Mucosa of descending colon (tissue), 3 donors: Measurements from ENCODE around the gene CACNA1F. TPM values are rescaled to one million over a fixed set of nuclear protein-coding genes. Genes with fewer than 3 reads are reported as not detected.
A peak's percentile ranks its signal among the peaks of the same experiment; 100 is the strongest.

Experiments
- ATAC-seq: fragments of 200-7000 bp; cut with Tn5 transposase; one replicate; pipeline ENCODE4 v1.9.1; 2020; ENCODE audit warnings: mild to moderate bottlenecking, moderate library complexity
- DNase-seq, 3 donors: peaks; one replicate each; pipeline ENCODE4 v3.0.0-alpha.2; 2020
- H3K36me3 ChIP-seq: fragments of 200-600 bp; one replicate; pipeline ENCODE4 v1.8.0; 2021; ENCODE audit warnings: low read depth, mild to moderate bottlenecking
- H3K4me1 ChIP-seq: fragments of 200-600 bp; one replicate; pipeline ENCODE4 v1.8.0; 2021; ENCODE audit warnings: low read depth, mild to moderate bottlenecking
- H3K4me3 ChIP-seq: fragments of 200-600 bp; one replicate; pipeline ENCODE4 v1.8.0; 2021; ENCODE audit warnings: mild to moderate bottlenecking
- H3K9me3 ChIP-seq: fragments of 200-600 bp; one replicate; pipeline ENCODE4 v1.8.0; 2021; ENCODE audit warnings: mild to moderate bottlenecking
- intact Hi-C, 2 donors: fragments of 100-400 bp; cut with DNase I in 1 of 2; cut with micrococcal nuclease in 1 of 2; formaldehyde crosslinking; loops; one replicate each; pipeline versions ENCODE4 v1.11.0 to v1.11.1; 2022; cut with DNase I, micrococcal nuclease
- total RNA-seq, 3 donors: library from RNA; stranded (reverse); fragmentation: NEBNext Ultra II Directional in 2 of 3; extraction: Animal tissue kit (Norgen Biotek cat#: 25700) in 2 of 3; gene quantifications; one replicate each; pipeline versions ENCODE4 v1.2.1 to v1.2.4, GENCODE V29; 2021 to 2023
- TF ChIP-seq, protein P1 (sequence below): fragments of 200-600 bp; IDR thresholded peaks from one replicate; pipeline ENCODE4 v1.8.0; 2022; ENCODE audit warnings: antibody characterized with exemption, mild to moderate bottlenecking
- donor health status: DM: no; HTN: no; CAD: no; lungs with moderate emphysema.
- donor health status: DM: no; HTN: no; CAD: no.
- donor health status: DM: no; HTN: yes; CAD: no.

The CACNA1F gene
- total RNA-seq, 3 donors from 2014 or later, result 0.70 to 3.0 (median 1.7) TPM

DNA sequence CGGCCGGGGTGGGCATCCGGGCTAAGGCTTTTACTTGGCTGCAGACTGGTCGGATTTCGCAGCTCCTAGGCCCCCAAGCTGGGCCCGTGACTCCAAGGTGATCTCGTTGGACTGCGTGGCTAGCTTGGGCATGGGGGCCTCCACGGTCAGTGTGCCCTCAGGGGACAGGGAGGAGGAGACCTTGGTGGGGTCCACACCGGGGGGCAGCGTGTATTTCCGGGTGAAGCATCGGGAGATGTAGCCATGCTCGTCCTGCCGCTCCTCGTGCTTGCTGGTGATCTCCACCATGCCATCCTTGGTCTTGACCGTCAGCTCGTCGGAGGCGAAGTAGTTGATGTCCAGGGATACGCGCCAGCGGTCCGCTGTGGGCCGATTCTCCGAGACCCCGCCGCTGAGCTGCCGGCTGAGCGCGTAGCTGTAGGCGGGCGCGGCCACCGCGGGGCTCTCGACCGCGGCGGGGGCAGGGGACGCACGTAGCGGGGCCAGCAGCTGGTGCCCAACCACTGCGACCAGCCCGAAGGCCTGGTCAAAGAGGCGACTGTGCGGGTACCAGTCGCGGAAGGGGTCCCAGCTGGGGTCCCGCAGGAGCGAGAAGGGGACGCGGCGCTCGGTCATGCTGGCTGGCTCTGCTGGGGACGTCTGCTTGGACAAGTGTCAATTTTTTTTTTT is 881 bp upstream of the CACNA1F start:
- TF ChIP-seq, protein P1, sequence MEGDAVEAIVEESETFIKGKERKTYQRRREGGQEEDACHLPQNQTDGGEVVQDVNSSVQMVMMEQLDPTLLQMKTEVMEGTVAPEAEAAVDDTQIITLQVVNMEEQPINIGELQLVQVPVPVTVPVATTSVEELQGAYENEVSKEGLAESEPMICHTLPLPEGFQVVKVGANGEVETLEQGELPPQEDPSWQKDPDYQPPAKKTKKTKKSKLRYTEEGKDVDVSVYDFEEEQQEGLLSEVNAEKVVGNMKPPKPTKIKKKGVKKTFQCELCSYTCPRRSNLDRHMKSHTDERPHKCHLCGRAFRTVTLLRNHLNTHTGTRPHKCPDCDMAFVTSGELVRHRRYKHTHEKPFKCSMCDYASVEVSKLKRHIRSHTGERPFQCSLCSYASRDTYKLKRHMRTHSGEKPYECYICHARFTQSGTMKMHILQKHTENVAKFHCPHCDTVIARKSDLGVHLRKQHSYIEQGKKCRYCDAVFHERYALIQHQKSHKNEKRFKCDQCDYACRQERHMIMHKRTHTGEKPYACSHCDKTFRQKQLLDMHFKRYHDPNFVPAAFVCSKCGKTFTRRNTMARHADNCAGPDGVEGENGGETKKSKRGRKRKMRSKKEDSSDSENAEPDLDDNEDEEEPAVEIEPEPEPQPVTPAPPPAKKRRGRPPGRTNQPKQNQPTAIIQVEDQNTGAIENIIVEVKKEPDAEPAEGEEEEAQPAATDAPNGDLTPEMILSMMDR, result no peak
- Histone ChIP-seq H3K9me3 (no peaks in the 10 kb centered on the region), H3K4me3 (no peak overlapping the region), H3K36me3 (no peaks in the 10 kb centered on the region), H3K4me1 (no peaks in the 10 kb centered on the region)
- intact Hi-C loops, result no loop called here
- DNase-seq, result no peak
- no peak for ATAC-seq

DNA sequence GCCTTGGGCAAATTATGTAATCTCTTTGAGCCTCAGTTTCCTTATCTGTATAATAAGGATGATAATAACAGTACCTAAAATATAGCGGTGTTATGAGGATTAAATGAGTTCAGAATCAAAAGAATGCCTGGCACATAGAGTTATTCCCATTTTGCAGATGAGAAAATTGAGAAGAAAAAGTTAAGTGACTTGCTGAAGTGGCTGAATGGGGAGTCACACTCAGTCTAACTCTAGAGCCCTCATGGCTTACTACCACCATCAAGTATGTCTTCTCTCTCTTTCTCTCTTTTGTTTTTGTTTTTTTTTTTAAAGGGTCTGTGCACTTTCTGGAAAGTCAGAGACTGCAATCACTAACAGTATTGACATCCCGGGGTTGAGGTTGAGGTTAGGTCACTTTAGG is 615 bp downstream of the CACNA1F start:
- ATAC-seq (no peak), DNase-seq (no peak)
- intact Hi-C loops, result no loop called here
- Histone ChIP-seq H3K9me3 (no peaks in the 10 kb centered on the region), H3K4me3 (no peak overlapping the region), H3K4me1 (no peaks in the 10 kb centered on the region), H3K36me3 (no peaks in the 10 kb centered on the region)
- TF ChIP-seq, protein P1, result no peak

DNA sequence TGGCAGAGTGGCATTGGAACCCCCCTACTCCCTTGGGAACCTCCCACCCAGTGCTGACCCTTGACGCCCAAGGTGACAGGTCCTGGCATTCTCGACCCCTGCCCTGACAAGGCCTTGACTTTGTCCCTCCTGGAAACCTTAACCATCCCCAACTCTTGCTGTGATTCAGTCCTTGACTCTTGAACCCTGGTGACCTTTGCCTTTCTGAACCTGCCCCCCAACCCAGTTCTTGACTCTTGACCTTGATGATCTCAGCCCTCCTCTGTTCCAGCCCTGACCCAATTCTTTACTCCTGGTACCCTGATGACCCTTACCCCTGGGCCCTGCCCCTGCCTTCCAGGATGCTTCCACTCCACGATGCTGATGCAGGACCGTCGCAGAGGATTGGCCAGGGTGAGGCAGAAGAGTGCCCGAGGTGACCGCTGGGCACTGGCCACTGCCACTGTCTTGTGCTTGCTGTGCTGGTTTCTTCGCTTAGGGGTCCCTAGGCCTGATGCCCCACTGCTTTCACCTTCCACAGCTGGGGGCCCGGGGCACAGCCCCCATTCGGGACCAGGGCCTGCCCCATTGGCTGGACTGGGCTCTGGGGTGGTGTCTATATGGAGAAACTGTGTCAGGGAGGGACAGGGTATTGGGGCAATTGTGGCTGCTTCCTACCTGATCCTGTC is 1.7 kb downstream of the CACNA1F start:
- ATAC-seq (no peak), DNase-seq (no peak)
- H3K36me3 ChIP-seq, result no peaks in the 10 kb centered on the region
- intact Hi-C loops, result no loop called here
- no peaks in the 10 kb centered on the region for H3K9me3 ChIP-seq
- TF ChIP-seq, protein P1, result no peak
- H3K4me1 ChIP-seq, result no peaks in the 10 kb centered on the region
- H3K4me3 ChIP-seq, result no peak overlapping the region

DNA sequence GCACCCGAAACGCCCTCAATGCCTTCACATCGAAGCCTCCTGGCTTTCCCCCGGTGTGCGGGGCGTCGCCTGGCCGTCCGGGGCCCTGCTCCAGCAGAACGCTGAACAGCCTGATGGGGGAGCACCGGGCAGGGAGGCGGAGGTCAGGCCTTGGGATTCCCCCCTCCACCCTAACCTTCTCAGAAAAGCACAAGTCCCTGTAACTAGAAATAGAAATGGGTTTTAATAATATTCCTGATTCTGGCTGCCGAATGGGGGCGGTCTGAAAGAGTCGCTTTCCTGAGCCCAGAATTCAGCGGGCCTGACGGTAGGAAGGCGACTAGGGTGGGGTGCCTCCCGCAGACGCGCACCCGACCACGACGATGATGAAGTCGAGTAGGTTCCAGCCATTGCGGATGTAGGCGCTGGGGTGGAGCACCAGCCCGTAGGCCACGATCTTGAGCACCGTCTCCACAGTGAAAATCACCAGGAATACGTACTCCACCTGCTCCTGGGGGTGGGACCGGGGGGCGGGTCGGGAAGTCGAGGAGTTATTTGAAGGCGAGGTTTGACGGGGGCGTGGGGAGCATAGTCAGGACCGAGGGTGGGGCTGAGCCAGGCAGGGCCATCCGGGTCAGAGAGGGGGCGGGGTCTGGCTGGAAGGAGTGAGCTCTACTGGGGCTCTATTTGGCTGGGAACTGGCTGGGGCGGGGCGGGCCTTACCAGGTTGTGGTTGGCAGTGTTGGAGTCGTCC is 2.5 kb downstream of the CACNA1F start:
- intact Hi-C loops, result no loop called here
- H3K4me1 ChIP-seq, result no peaks in the 10 kb centered on the region
- TF ChIP-seq, protein P1, result no peak
- H3K4me3 ChIP-seq, result no peak overlapping the region
- no peaks in the 10 kb centered on the region for H3K36me3 ChIP-seq
- ATAC-seq (peak; percentile 89), DNase-seq (peak; percentile 87 to 91 (median 88))
- no peaks in the 10 kb centered on the region for H3K9me3 ChIP-seq

DNA sequence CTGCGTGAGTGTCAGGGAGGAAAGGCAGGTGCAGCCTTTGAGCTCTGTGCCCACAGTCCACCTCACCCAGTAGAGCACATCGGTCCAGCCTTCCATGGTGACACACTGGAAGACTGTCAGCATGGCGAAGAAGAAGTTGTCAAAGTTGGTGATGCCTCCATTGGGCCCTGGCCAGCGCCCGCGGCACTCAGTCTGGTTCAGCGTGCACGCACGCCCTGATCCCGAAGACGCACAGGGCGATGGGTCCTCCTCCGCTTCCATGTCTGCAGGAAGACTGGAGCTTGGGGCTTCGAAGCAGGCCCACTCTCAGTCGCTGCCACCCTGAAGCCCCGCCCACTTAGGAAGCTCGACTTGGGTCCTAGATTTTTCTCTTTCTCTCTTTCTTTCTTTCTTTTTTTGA is 5.0 kb downstream of the CACNA1F start:
- no peak for ATAC-seq
- TF ChIP-seq, protein P1, result no peak
- no peaks in the 10 kb centered on the region for H3K4me1 ChIP-seq
- no peak for DNase-seq
- intact Hi-C loops, result no loop called here
- no peak overlapping the region for H3K4me3 ChIP-seq
- no peaks in the 10 kb centered on the region for H3K9me3 ChIP-seq
- no peaks in the 10 kb centered on the region for H3K36me3 ChIP-seq
